ENCODE data around the gene TLR9.

- no peak for TF ChIP-seq NFE2L1 (CRISPR knock-in tag; IDR thresholded peaks at IDR 0.05)
- no peak for TF ChIP-seq CREM (CRISPR knock-in tag; IDR thresholded peaks at IDR 0.05)
- TF ChIP-seq SMAD4 (CRISPR knock-in tag; IDR thresholded peaks at IDR 0.05) = no peak
- no peak for TF ChIP-seq ZNF232 (CRISPR knock-in tag; IDR thresholded peaks at IDR 0.05)
- TF ChIP-seq, protein P1, sequence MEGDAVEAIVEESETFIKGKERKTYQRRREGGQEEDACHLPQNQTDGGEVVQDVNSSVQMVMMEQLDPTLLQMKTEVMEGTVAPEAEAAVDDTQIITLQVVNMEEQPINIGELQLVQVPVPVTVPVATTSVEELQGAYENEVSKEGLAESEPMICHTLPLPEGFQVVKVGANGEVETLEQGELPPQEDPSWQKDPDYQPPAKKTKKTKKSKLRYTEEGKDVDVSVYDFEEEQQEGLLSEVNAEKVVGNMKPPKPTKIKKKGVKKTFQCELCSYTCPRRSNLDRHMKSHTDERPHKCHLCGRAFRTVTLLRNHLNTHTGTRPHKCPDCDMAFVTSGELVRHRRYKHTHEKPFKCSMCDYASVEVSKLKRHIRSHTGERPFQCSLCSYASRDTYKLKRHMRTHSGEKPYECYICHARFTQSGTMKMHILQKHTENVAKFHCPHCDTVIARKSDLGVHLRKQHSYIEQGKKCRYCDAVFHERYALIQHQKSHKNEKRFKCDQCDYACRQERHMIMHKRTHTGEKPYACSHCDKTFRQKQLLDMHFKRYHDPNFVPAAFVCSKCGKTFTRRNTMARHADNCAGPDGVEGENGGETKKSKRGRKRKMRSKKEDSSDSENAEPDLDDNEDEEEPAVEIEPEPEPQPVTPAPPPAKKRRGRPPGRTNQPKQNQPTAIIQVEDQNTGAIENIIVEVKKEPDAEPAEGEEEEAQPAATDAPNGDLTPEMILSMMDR (IDR thresholded peaks at IDR 0.05) = no peak
- TF ChIP-seq FOXJ3 (CRISPR knock-in tag; IDR thresholded peaks at IDR 0.05; ENCODE audit: borderline replicate concordance) = no peak
- no peak for TF ChIP-seq NR1H2 (CRISPR knock-in tag; IDR thresholded peaks at IDR 0.05)
- TF ChIP-seq, protein P2, sequence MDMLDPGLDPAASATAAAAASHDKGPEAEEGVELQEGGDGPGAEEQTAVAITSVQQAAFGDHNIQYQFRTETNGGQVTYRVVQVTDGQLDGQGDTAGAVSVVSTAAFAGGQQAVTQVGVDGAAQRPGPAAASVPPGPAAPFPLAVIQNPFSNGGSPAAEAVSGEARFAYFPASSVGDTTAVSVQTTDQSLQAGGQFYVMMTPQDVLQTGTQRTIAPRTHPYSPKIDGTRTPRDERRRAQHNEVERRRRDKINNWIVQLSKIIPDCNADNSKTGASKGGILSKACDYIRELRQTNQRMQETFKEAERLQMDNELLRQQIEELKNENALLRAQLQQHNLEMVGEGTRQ (CRISPR knock-in tag; IDR thresholded peaks at IDR 0.05) = no peak
- TF ChIP-seq CBFB (CRISPR knock-in tag; IDR thresholded peaks at IDR 0.05; ENCODE audit: low read depth) = no peak
- no peak for TF ChIP-seq ZNF317 (CRISPR knock-in tag; IDR thresholded peaks at IDR 0.05; ENCODE audit: borderline replicate concordance, low read depth)
- no peak for TF ChIP-seq USF1 (CRISPR knock-in tag; IDR thresholded peaks at IDR 0.05)
- no peak for TF ChIP-seq PRDM15 (CRISPR knock-in tag; IDR thresholded peaks at IDR 0.05)
Observed at GRCh38 chr3:52233108-52233591, 7.7 kb upstream of the TLR9 start.
